GM21717 (cell line): Measurements from ENCODE around the gene CMTM4.
"Not testable (repeated sequence)": the region's sequence is repeated elsewhere in the genome, so short reads cannot be mapped to it uniquely, and the experiment has no call there.

Experiments used
- ATAC-seq: cut with Tn5 transposase; IDR thresholded peaks from one replicate; pipeline ENCODE4 v1.9.1; 2021; ENCODE audit warnings: mild to moderate bottlenecking, moderate library complexity; ENCODE audit not compliant: unreplicated experiment

CMTM4 gene

GRCh38 chr16:66569827-66570405, 126.6 kb downstream of the CMTM4 start:
- no peak for ATAC-seq

DNA sequence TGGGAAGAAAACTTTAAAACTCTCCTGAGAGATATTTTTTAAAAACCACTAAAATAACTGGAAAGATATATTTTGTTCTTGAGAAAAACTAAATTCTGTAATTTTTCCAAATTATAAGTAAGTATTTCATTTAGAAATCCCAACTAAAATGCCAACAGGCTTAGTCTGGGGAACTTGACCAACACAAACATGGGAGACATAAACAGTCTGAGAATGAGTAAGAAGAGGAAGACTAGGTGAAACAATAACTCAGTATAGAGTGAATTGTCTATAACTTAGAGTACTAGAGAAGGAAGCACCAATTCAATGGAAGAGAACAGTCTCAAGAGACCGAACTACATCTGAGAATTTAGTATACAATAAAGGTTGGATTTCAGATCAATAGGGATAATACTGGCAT, 127.4 kb downstream of the CMTM4 start:
- ATAC-seq = no peak

GRCh38 chr16:66568355-66568754, 128.2 kb downstream of the CMTM4 start:
- no peak for ATAC-seq

DNA sequence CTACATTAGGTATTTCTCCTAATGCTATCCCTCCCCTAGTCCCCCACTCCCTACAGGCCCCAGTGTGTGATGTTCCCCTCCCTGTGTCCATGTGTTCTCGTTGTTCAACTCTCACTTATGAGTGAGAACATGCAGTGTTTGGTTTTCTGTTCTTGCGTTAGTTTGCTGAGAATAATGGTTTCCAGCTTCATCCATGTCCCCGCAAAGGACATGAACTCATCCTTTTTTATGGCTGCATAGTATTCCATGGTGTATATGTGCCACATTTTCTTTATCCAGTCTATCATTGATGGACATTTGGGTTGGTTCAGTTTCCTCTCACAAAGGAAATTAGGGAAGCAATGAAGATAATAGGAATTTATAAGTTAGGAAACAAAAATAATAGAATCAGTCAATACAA, 129.3 kb downstream of the CMTM4 start:
- not testable (repeated sequence) for ATAC-seq

- ATAC-seq = no peak
Observed at GRCh38 chr16:66566051-66566901, 130.3 kb downstream of the CMTM4 start, which contains the start of gene CMTM1. Gene CMTM1, plus strand, starts transcription at chr16:66566439. Its CDS starts 75 bp downstream, at chr16:66566514.
